ENCODE results near the gene RIMBP2. TPM values are rescaled to one million over a fixed set of nuclear protein-coding genes. Genes with fewer than 3 reads are reported as not detected.
A peak's percentile ranks its signal among the peaks of the same experiment; 100 is the strongest.

RIMBP2 gene
- total RNA-seq, 2 donors from 2014 or later, result 0.14 TPM; not detected in 1

DNA sequence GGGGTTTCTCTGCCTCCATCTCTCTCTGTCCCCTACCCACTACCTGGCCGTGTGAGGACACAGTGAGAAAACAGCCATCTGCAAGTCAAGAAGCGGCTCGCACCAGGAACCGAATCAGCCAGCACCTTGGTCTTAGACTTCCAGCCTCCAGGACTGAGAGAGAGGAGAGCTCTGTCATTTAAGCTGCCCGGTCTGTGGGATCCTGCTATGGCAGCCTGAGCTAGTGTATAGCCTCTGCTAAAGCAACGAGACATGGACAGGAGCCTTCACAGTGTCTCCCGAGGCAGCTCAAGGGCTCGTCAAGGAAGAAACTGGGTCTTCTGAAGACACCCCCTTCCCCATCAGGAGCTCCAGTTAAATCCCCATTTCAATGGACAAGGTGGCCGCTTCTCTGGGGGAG is 192.9 kb downstream of the RIMBP2 start:
- peaks cover 15% of the 10 kb centered on the region for H3K27me3 Mint-ChIP-seq (ENCODE audit: low read depth)
- no peak for DNase-seq
- ATAC-seq (replicated peaks in 1 of 2), result no peak
- H3K9me3 Mint-ChIP-seq, result peaks cover 0 to 2% of the 10 kb centered on the region in 2 donors
- no peak overlapping the region for H3K27ac Mint-ChIP-seq
- H3K36me3 Mint-ChIP-seq (ENCODE audit: insufficient read depth in 2 of 2), result no peaks in the 10 kb centered on the region
- no peak overlapping the region for H3K4me3 Mint-ChIP-seq
- no peaks in the 10 kb centered on the region for H3K4me1 Mint-ChIP-seq (ENCODE audit: low read depth)

DNA sequence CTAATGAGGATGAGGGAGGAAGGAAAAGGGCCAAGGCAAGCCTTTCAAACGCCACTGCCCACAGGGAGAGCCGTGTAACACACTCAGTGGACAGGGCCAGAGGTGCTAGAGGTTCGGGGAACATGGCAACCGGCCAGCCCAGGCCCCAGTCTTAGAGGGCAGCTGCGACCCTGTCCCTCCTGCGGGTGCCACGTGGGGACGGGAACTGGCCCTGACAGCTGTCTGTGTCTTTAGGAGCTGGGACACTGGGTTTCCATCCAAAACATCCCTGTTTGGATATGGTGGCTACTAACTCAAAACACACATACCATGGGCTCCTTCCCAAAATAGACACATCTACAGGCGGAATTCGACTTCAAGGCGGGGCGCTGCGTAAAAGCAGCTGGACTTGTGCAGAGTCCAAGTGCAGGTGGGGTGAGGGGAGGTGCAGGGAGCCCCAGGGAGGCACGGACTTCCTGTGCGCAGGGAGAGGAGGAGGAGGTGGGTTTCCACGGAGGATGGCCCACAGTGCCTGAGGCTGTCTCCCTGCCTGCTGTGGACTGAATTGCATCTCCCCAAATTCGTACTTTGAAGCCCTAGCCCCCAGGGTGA is 193.8 kb downstream of the RIMBP2 start:
- ATAC-seq (replicated peaks in 1 of 2) (no peak), DNase-seq (no peak)
- no peak overlapping the region for H3K4me3 Mint-ChIP-seq
- H3K4me1 Mint-ChIP-seq (ENCODE audit: low read depth), result no peaks in the 10 kb centered on the region
- H3K9me3 Mint-ChIP-seq, result peaks cover 0 to 2% of the 10 kb centered on the region in 2 donors
- H3K36me3 Mint-ChIP-seq (ENCODE audit: insufficient read depth in 2 of 2), result no peaks in the 10 kb centered on the region
- H3K27me3 Mint-ChIP-seq (ENCODE audit: low read depth), result peaks cover 15% of the 10 kb centered on the region
- H3K27ac Mint-ChIP-seq, result no peak overlapping the region

GRCh38 chr12:130521375-130522124 is 194.5 kb downstream of the RIMBP2 start:
- H3K27ac Mint-ChIP-seq, result no peak overlapping the region
- no peak overlapping the region for H3K4me3 Mint-ChIP-seq
- H3K9me3 Mint-ChIP-seq, result peaks cover 0 to 2% of the 10 kb centered on the region in 2 donors
- ATAC-seq (replicated peaks in 1 of 2) (peak; percentile 29 to 67), DNase-seq (peak in 1 of 2 donors; percentile 6)
- H3K36me3 Mint-ChIP-seq (ENCODE audit: insufficient read depth in 2 of 2), result no peaks in the 10 kb centered on the region
- peaks cover 15% of the 10 kb centered on the region for H3K27me3 Mint-ChIP-seq (ENCODE audit: low read depth)
- H3K4me1 Mint-ChIP-seq (ENCODE audit: low read depth), result no peaks in the 10 kb centered on the region

DNA sequence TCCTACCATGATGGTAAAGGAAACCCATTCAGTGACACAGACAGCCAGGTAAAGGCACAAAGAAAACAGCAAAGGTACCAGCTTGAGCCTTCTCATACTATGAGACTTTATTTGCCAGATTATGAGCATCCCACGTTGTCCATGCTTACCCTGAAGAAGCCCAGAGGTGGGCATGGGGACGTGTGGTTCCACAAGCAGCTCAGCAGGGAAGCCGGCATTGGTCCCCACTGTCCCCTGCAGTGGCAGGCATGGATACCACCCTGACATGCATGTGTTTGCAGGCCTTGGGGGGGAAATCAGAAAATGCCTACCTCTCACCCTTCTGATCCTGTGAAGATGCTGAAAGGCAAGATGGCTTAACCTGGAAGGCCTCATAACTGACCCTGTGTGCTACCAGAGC is 195.3 kb downstream of the RIMBP2 start:
- Mint-ChIP-seq H3K27me3 (ENCODE audit: low read depth) (peaks cover 15% of the 10 kb centered on the region), H3K4me3 (no peak overlapping the region), H3K9me3 (peaks cover 0 to 2% of the 10 kb centered on the region in 2 donors), H3K27ac (no peak overlapping the region), H3K4me1 (ENCODE audit: low read depth) (no peaks in the 10 kb centered on the region), H3K36me3 (ENCODE audit: insufficient read depth in 2 of 2) (no peaks in the 10 kb centered on the region)
- no peak for ATAC-seq (replicated peaks in 1 of 2)
- no peak for DNase-seq

- ATAC-seq (replicated peaks in 1 of 2) (no peak), DNase-seq (no peak)
- H3K9me3 Mint-ChIP-seq, result peaks cover 0 to 3% of the 10 kb centered on the region in 2 donors
- no peak overlapping the region for H3K4me3 Mint-ChIP-seq
- no peaks in the 10 kb centered on the region for H3K36me3 Mint-ChIP-seq (ENCODE audit: insufficient read depth in 2 of 2)
- H3K27me3 Mint-ChIP-seq (ENCODE audit: low read depth), result peaks cover 7% of the 10 kb centered on the region
- no peaks in the 10 kb centered on the region for H3K4me1 Mint-ChIP-seq (ENCODE audit: low read depth)
- no peak overlapping the region for H3K27ac Mint-ChIP-seq
Observed at GRCh38 chr12:130517588-130517987, 198.5 kb downstream of the RIMBP2 start.

GRCh38 chr12:130514149-130514551 is 201.9 kb downstream of the RIMBP2 start:
- Mint-ChIP-seq H3K9me3 (peaks cover 0 to 3% of the 10 kb centered on the region in 2 donors), H3K36me3 (ENCODE audit: insufficient read depth in 2 of 2) (no peaks in the 10 kb centered on the region), H3K4me1 (ENCODE audit: low read depth) (no peaks in the 10 kb centered on the region), H3K27ac (no peak overlapping the region), H3K27me3 (ENCODE audit: low read depth) (no peaks in the 10 kb centered on the region), H3K4me3 (no peak overlapping the region)
- ATAC-seq (replicated peaks in 1 of 2) (no peak), DNase-seq (no peak)

GRCh38 chr12:130513556-130513955 is 202.5 kb downstream of the RIMBP2 start:
- Mint-ChIP-seq H3K27me3 (ENCODE audit: low read depth) (no peaks in the 10 kb centered on the region), H3K4me3 (no peak overlapping the region), H3K36me3 (ENCODE audit: insufficient read depth in 2 of 2) (no peaks in the 10 kb centered on the region), H3K27ac (no peak overlapping the region), H3K9me3 (peaks cover 0 to 3% of the 10 kb centered on the region in 2 donors), H3K4me1 (ENCODE audit: low read depth) (no peaks in the 10 kb centered on the region)
- DNase-seq (no peak), ATAC-seq (replicated peaks in 1 of 2) (no peak)

DNA sequence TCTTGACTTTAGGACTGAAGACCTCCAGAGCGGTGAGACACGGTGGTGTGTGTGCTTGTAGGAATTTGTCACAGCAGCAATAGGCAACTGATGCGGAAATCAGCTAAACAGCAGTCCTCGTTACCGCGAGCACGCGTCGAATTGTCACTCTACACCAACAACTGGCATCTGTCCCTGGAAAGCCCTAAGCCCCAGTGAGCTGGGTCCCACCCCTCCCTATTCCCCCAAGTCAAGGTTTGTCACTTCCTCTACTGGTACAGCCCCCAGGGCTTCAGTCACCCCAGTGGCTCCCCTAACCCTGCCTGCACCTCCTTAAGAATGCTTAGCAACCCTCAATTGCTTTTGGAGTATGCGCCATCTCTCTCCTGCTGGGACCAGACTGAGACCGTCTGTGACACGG is 204.8 kb downstream of the RIMBP2 start:
- H3K27ac Mint-ChIP-seq, result no peak overlapping the region
- no peak overlapping the region for H3K4me3 Mint-ChIP-seq
- H3K9me3 Mint-ChIP-seq, result peaks cover 0 to 3% of the 10 kb centered on the region in 2 donors
- no peaks in the 10 kb centered on the region for H3K36me3 Mint-ChIP-seq (ENCODE audit: insufficient read depth in 2 of 2)
- no peaks in the 10 kb centered on the region for H3K27me3 Mint-ChIP-seq (ENCODE audit: low read depth)
- ATAC-seq (replicated peaks in 1 of 2) (no peak), DNase-seq (no peak)
- no peaks in the 10 kb centered on the region for H3K4me1 Mint-ChIP-seq (ENCODE audit: low read depth)

DNA sequence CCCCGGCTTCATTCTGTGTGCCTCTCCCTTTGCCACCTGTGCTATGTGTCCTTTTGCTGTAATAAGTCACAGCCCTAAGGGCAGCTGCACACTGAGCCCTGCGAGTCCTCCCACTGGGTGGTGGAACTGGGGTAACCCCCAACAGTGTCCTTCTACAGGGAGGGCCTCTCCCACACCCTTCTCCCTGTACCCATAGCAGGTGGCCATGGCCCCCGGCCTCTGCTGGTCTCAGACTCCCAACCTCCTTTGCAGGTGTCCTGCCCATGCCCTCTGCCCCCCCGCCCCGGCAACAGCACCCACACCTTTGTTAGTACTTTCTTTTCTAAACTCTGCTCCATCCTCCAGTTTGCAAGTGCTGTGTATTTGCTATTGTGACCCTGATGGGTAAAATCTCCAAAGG is 206.6 kb downstream of the RIMBP2 start:
- Mint-ChIP-seq H3K4me3 (no peak overlapping the region), H3K27me3 (ENCODE audit: low read depth) (no peaks in the 10 kb centered on the region), H3K9me3 (no peaks in the 10 kb centered on the region), H3K4me1 (ENCODE audit: low read depth) (no peaks in the 10 kb centered on the region), H3K36me3 (ENCODE audit: insufficient read depth in 2 of 2) (no peaks in the 10 kb centered on the region), H3K27ac (no peak overlapping the region)
- no peak for DNase-seq
- no peak for ATAC-seq (replicated peaks in 1 of 2)

- H3K36me3 Mint-ChIP-seq (ENCODE audit: insufficient read depth in 2 of 2), result no peaks in the 10 kb centered on the region
- no peaks in the 10 kb centered on the region for H3K4me1 Mint-ChIP-seq (ENCODE audit: low read depth)
- H3K27me3 Mint-ChIP-seq (ENCODE audit: low read depth), result no peaks in the 10 kb centered on the region
- no peak for DNase-seq
- H3K9me3 Mint-ChIP-seq, result no peaks in the 10 kb centered on the region
- ATAC-seq (replicated peaks in 1 of 2), result no peak
- H3K4me3 Mint-ChIP-seq, result no peak overlapping the region
- no peak overlapping the region for H3K27ac Mint-ChIP-seq
Observed at GRCh38 chr12:130508847-130509246, 207.3 kb downstream of the RIMBP2 start.

GRCh38 chr12:130508318-130508717 is 207.8 kb downstream of the RIMBP2 start:
- Mint-ChIP-seq H3K36me3 (ENCODE audit: insufficient read depth in 2 of 2) (no peaks in the 10 kb centered on the region), H3K4me1 (ENCODE audit: low read depth) (no peaks in the 10 kb centered on the region), H3K9me3 (no peaks in the 10 kb centered on the region), H3K27ac (no peak overlapping the region), H3K27me3 (ENCODE audit: low read depth) (no peaks in the 10 kb centered on the region), H3K4me3 (no peak overlapping the region)
- no peak for ATAC-seq (replicated peaks in 1 of 2)
- no peak for DNase-seq

GRCh38 chr12:130506844-130507243 is 209.3 kb downstream of the RIMBP2 start:
- no peak overlapping the region for H3K4me3 Mint-ChIP-seq
- no peaks in the 10 kb centered on the region for H3K4me1 Mint-ChIP-seq (ENCODE audit: low read depth)

GRCh38 chr12:130504840-130505175 is 211.3 kb downstream of the RIMBP2 start:
- no peak for ATAC-seq (replicated peaks in 1 of 2)
- H3K36me3 Mint-ChIP-seq (ENCODE audit: insufficient read depth in 2 of 2), result peaks cover 0 to 1% of the 10 kb centered on the region in 2 donors
- no peaks in the 10 kb centered on the region for H3K27me3 Mint-ChIP-seq (ENCODE audit: low read depth)
- no peak overlapping the region for H3K4me3 Mint-ChIP-seq
- no peaks in the 10 kb centered on the region for H3K4me1 Mint-ChIP-seq (ENCODE audit: low read depth)
- H3K9me3 Mint-ChIP-seq, result no peaks in the 10 kb centered on the region
- no peak for DNase-seq
- no peak overlapping the region for H3K27ac Mint-ChIP-seq

More at GRCh38 chr12:130506844-130507243, 209.3 kb downstream of the RIMBP2 start:
- DNase-seq (no peak), ATAC-seq (replicated peaks in 1 of 2) (no peak)
- no peaks in the 10 kb centered on the region for H3K36me3 Mint-ChIP-seq (ENCODE audit: insufficient read depth in 2 of 2)
- no peaks in the 10 kb centered on the region for H3K27me3 Mint-ChIP-seq (ENCODE audit: low read depth)
- H3K27ac Mint-ChIP-seq, result no peak overlapping the region
- no peaks in the 10 kb centered on the region for H3K9me3 Mint-ChIP-seq

All from activated T-cell treated with anti-CD3 and anti-CD28 coated beads, Interleukin-2, amount 50 U/mL, for 72 hours (primary cell).